ENCODE measurements around the gene ASAP2.
A peak's percentile ranks its signal among the peaks of the same experiment; 100 is the strongest.

The ASAP2 gene

GRCh38 chr2:9380702-9381628, 174.4 kb downstream of the ASAP2 start:
- DNase-seq (ENCODE audit: low spot score), result no peak

GRCh38 chr2:9382604-9383235, 176.1 kb downstream of the ASAP2 start:
- DNase-seq (ENCODE audit: low spot score), result peak; percentile 14

GRCh38 chr2:9384521-9384920, 177.9 kb downstream of the ASAP2 start:
- peak; percentile 36 for DNase-seq (ENCODE audit: low spot score)

GRCh38 chr2:9385841-9386240, 179.2 kb downstream of the ASAP2 start:
- DNase-seq (ENCODE audit: low spot score), result no peak

- DNase-seq (ENCODE audit: low spot score), result peak; percentile 44
Measured at GRCh38 chr2:9388199-9388681, 181.6 kb downstream of the ASAP2 start.

GRCh38 chr2:9388950-9389911, 182.6 kb downstream of the ASAP2 start:
- peak; percentile 50 for DNase-seq (ENCODE audit: low spot score)

GRCh38 chr2:9390151-9390850, 183.7 kb downstream of the ASAP2 start:
- DNase-seq (ENCODE audit: low spot score), result peak; percentile 36

GRCh38 chr2:9390991-9391390, 184.4 kb downstream of the ASAP2 start:
- peak; percentile 44 for DNase-seq (ENCODE audit: low spot score)

- peak; percentile 60 for DNase-seq (ENCODE audit: low spot score)
Measured at GRCh38 chr2:9391961-9392720, 185.5 kb downstream of the ASAP2 start.

GRCh38 chr2:9392898-9393765, 186.5 kb downstream of the ASAP2 start:
- DNase-seq (ENCODE audit: low spot score), result peak; percentile 64

- peak; percentile 41 for DNase-seq (ENCODE audit: low spot score)
Measured at GRCh38 chr2:9394816-9395215, 188.2 kb downstream of the ASAP2 start.

- DNase-seq (ENCODE audit: low spot score), result peak; percentile 12
Measured at GRCh38 chr2:9397201-9397600, 190.6 kb downstream of the ASAP2 start.

GRCh38 chr2:9398251-9398650, 191.6 kb downstream of the ASAP2 start:
- DNase-seq (ENCODE audit: low spot score), result peak; percentile 33

- peak; percentile 57 for DNase-seq (ENCODE audit: low spot score)
Measured at GRCh38 chr2:9398881-9399780, 192.5 kb downstream of the ASAP2 start.

GRCh38 chr2:9400268-9401058, 193.9 kb downstream of the ASAP2 start:
- peak; percentile 38 for DNase-seq (ENCODE audit: low spot score)

GRCh38 chr2:9401059-9401547, 194.5 kb downstream of the ASAP2 start:
- peak; percentile 38 for DNase-seq (ENCODE audit: low spot score)

- DNase-seq (ENCODE audit: low spot score), result peak; percentile 50
Measured at GRCh38 chr2:9401646-9402371, 195.2 kb downstream of the ASAP2 start.
